GM10266 (cell line): Measurements from ENCODE around the gene CLEC17A.
"Not testable (repeated sequence)": the region's sequence is repeated elsewhere in the genome, so short reads cannot be mapped to it uniquely, and the experiment has no call there.

Source experiments
- DNase-seq: peaks from one replicate; pipeline ENCODE4 v3.0.0; 2012; ENCODE audit errors: extremely low spot score
- TF ChIP-seq, protein P1 (sequence below): IDR thresholded peaks from 2 replicates; pipeline ENCODE4 v1.5.1; 2012; ENCODE audit warnings: mild to moderate bottlenecking, low read depth; ENCODE audit not compliant: control insufficient read depth, insufficient read depth; ENCODE audit errors: missing control alignments

CLEC17A gene

DNA sequence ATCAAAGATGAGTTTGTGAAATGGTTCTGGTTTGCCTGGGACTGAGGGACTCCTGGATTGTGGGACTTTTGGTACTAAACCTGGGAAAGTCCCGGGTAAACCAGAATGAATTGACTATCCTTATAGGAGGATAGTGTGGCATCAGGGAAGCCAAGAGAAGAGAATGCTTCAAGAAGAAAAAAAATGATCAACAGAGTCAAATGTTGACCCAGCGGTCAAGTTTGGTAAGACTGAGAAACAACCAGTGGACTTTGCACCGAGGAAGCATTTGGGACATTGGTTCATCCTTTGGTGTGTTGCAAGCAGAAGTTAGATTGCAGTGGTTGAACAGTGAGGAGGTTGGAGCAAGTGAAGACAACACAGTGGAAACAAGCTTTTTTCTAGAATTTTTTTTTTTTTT lies 33.5 kb downstream of the CLEC17A start:
- no peak for DNase-seq
- TF ChIP-seq, protein P1, sequence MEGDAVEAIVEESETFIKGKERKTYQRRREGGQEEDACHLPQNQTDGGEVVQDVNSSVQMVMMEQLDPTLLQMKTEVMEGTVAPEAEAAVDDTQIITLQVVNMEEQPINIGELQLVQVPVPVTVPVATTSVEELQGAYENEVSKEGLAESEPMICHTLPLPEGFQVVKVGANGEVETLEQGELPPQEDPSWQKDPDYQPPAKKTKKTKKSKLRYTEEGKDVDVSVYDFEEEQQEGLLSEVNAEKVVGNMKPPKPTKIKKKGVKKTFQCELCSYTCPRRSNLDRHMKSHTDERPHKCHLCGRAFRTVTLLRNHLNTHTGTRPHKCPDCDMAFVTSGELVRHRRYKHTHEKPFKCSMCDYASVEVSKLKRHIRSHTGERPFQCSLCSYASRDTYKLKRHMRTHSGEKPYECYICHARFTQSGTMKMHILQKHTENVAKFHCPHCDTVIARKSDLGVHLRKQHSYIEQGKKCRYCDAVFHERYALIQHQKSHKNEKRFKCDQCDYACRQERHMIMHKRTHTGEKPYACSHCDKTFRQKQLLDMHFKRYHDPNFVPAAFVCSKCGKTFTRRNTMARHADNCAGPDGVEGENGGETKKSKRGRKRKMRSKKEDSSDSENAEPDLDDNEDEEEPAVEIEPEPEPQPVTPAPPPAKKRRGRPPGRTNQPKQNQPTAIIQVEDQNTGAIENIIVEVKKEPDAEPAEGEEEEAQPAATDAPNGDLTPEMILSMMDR: no peak

DNA sequence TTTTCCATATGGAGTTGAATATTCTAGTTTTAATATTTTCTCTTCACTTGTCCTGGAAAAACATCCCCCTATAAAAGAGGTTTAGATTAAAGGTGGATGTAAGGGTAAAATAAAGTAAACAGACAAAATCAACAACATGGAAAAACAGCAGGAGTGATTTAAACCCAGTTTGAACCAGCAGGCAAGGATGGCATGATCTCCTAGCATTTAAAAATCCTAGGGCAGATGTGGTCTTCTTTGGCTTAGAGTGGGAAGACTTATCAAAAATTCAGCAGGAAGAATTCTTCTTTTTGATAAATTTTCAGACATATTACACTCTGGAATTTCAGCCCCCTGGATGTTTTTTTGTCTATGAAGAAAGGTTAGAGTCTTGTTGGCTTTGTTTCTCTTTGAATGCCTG lies 36.5 kb downstream of the CLEC17A start:
- TF ChIP-seq, protein P1: no peak
- DNase-seq: no peak

DNA sequence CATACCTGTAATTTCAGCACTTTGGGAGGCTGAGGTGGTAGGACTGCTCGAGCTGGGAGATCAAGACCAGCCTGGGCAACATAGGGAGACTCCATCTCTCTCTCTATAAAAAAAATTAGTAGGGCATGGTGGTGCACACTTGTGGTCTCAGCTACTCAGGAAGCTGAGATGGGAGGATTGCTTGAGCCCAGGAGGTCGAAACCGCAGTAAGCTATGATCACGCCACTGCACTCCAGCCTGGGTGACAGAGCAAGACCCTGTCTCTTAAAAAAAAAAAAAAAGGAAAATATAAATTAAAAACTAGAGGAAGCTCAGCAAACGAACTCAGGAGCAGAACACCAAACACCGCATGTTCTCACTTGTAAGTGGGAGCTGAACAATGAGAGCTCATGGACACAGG lies 41.6 kb downstream of the CLEC17A start:
- DNase-seq: not testable (repeated sequence)

DNA sequence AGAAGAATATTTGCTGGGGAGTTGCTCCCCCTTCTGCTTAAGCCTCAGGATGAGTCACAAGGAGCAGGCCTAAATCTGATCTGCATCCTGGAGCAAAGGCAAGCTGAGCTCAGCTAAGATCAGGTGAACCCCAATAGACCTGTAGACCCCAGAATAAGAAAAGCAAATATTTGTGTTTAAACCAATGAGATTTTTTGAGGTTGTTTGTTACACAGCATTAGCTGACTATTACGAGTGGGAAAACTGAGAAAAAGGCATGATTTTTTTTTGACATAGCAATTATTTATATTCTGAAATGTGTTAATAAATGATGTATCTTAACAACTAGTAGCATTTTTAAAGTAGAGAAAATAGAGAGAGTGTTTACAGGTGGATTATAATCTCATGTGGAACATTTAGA lies 46.7 kb downstream of the CLEC17A start:
- TF ChIP-seq, protein P1: no peak

DNA sequence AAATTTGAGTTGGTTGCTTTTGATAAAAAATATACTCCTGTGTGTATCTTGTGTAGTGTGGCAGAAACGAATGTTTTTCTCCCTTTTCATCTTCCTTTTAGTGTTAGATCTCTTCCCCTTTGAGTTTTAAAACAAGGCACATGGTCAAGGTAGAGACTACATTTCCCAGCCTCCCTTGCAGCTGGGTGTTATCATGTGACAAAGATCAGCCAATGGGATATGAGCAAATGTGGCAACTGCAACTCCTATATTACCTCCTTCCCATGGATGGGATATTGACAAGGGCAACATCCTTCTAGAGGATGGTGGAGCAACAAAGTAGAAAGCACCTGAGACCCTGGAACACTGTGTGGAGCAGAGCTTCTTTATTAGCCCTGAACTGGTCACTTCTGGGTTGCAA lies 49.4 kb downstream of the CLEC17A start:
- TF ChIP-seq, protein P1: no peak
- DNase-seq: peak; percentile 33

More for the DNA sequence above, 46.7 kb downstream of the CLEC17A start:
- DNase-seq: no peak

DNA sequence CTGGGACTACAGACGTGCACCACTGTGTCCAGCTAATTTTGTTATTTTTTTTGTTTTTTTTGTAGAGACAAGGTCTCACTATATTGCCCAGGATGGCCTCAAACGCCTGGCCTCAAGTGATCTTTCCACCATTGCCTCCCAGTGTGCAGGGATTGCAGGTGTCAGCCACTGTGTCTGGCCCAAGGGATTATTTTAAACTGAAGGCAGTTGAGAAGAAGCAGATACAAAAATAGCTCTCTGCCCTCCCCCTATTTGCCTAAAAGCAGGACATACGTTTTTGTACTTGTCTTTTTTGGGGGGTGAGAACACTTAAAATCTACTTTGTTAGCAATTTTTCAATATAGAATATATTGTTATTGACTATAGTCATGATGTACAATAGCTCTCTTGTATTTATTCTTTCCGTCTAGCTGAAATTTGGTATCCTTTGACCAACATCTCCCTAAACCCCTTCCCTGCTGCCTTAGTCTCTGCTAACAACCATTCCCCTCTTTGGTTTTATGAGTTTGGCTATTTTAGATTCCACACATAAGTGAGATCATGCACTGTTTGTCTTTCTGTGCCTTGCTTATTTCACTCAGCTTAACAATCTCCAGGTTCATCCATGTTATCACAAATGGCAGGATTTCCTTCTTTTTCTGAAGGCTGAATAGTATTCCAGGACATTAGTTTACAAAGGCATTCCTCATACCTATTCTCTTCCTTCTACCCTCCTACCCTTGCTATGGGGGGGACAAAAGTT lies 56.8 kb downstream of the CLEC17A start:
- no peak for DNase-seq
- TF ChIP-seq, protein P1: no peak

DNA sequence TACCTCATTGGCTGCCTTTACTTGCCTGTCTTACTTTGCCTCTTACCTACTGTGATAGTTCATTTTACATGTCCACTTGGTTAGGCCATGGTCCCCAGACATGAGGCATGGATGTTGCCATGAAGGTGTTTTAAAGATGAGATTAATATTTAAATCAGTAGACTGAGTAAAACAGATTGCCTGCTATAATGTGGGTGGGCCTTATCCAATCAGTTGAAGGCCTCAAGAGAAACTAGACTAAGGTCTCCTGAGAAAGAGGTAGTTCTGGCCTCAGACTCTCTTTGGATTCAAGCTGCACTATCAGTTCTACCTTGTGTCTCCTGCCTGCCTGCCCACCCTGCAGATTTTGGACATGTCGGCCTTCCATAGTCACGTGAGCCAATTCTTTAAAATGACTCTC lies 65.6 kb downstream of the CLEC17A start:
- DNase-seq: no peak
- TF ChIP-seq, protein P1: no peak

DNA sequence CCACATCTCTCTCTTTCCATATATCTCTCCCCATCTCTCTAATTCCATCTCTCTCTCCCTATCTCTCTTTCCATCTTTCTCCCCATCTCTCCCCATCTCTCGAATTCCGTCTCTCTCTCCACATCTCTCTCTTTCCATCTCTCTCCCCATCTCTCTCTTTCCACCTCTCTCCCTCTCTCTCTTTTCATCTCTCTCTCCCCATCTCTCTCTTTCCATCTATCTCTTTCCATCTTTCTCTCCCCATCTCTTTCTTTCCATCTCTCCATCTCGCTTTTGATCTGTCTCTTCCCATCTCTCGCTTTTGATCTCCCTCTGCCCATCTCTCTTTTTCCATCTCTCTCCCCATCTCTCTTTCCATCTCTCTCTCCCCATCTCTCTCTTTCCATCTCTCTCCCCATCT lies 66.1 kb downstream of the CLEC17A start:
- DNase-seq: no peak
- TF ChIP-seq, protein P1: no peak
